ENCODE results near the gene TMEM120B.
"Not testable (repeated sequence)": the region's sequence is repeated elsewhere in the genome, so short reads cannot be mapped to it uniquely, and the experiment has no call there.

Gene TMEM120B

GRCh38 chr12:121709478-121709961, 3.0 kb upstream of the TMEM120B start:
- DNase-seq = no peak

GRCh38 chr12:121711361-121712189, 977 bp upstream of the TMEM120B start:
- no peak for DNase-seq

GRCh38 chr12:121712190-121712460, 427 bp upstream of the TMEM120B start:
- no peak for DNase-seq

GRCh38 chr12:121713257-121713777, 765 bp downstream of the TMEM120B start:
- no peak for DNase-seq

GRCh38 chr12:121713793-121714192, 1.2 kb downstream of the TMEM120B start:
- no peak for DNase-seq

GRCh38 chr12:121715055-121715454, 2.5 kb downstream of the TMEM120B start:
- DNase-seq = not testable (repeated sequence)

GRCh38 chr12:121715862-121716435, 3.4 kb downstream of the TMEM120B start:
- DNase-seq = no peak

GRCh38 chr12:121717041-121717699, 4.6 kb downstream of the TMEM120B start:
- no peak for DNase-seq

GRCh38 chr12:121718653-121719239, 6.2 kb downstream of the TMEM120B start:
- no peak for DNase-seq

- DNase-seq = no peak
These were observed 7.4 kb downstream of the TMEM120B start for GRCh38 chr12:121719926-121720414.

- DNase-seq = no peak
These were observed 8.2 kb downstream of the TMEM120B start for GRCh38 chr12:121720762-121721161.

GRCh38 chr12:121722511-121722910, 10.0 kb downstream of the TMEM120B start:
- no peak for DNase-seq

- DNase-seq = no peak
These were observed 10.6 kb downstream of the TMEM120B start for GRCh38 chr12:121723200-121723599.

- DNase-seq = no peak
These were observed 12.4 kb downstream of the TMEM120B start for GRCh38 chr12:121724925-121725324.

GRCh38 chr12:121725423-121725822, 12.9 kb downstream of the TMEM120B start:
- no peak for DNase-seq

GRCh38 chr12:121729021-121729420, 16.5 kb downstream of the TMEM120B start:
- no peak for DNase-seq

GRCh38 chr12:121731473-121731872, 18.9 kb downstream of the TMEM120B start:
- DNase-seq = no peak

- no peak for DNase-seq
These were observed 21.3 kb downstream of the TMEM120B start for GRCh38 chr12:121733849-121734248.

- no peak for DNase-seq
These were observed 25.8 kb downstream of the TMEM120B start for GRCh38 chr12:121738340-121738858.

- no peak for DNase-seq
These were observed 28.3 kb downstream of the TMEM120B start for GRCh38 chr12:121740847-121741246.

- no peak for DNase-seq
These were observed 29.2 kb downstream of the TMEM120B start for GRCh38 chr12:121741743-121742142.

- not testable (repeated sequence) for DNase-seq
These were observed 33.0 kb downstream of the TMEM120B start for GRCh38 chr12:121745545-121745944.

- DNase-seq = no peak
These were observed 35.6 kb downstream of the TMEM120B start for GRCh38 chr12:121748218-121748570.

All from DMS 273 treated with DMSO at 0.1 percent for 48 hours (cell line).